Pancreas (tissue), 10 donors: ENCODE measurements around the gene ARHGAP5. TPM values are rescaled to one million over a fixed set of nuclear protein-coding genes. Genes with fewer than 3 reads are reported as not detected.

Experiments used
- ATAC-seq, 4 donors: fragments of 200-7000 bp; cut with Tn5 transposase; one replicate each; pipeline versions ENCODE4 v1.8.0 to v1.9.1; 2020; ENCODE audit warnings: mild to moderate bottlenecking in 4 of 4, moderate library complexity in 4 of 4
- DNase-seq, 6 donors: peaks; one replicate each; pipeline ENCODE4 v3.0.0-alpha.2; 2020
- FAIRE-seq: peaks from 2 replicates; lab custom pipeline; 2012; peaks lifted over from hg19 to GRCh38; lab: Jason Lieb, UNC
- H3K27ac ChIP-seq, 4 donors: fragments of 200-600 bp; sonication (generic); 1 replicate in 3 of 4; 2 replicates in 1 of 4; pipeline versions ENCODE4 v1.5.0 to v1.8.0; 2020
- H3K27me3 ChIP-seq, 4 donors: fragments of 200-600 bp; one replicate each; pipeline ENCODE4 v1.8.0; 2021
- H3K36me3 ChIP-seq, 3 donors: fragments of 200-600 bp; sonication (generic) in 1 of 3; one replicate each; pipeline versions ENCODE4 v1.5.0 to v1.8.0; 2020 to 2021
- H3K4me1 ChIP-seq, 3 donors: fragments of 200-600 bp; one replicate each; pipeline ENCODE4 v1.8.0; 2021
- H3K4me3 ChIP-seq, 4 donors: fragments of 200-600 bp; sonication (generic) in 2 of 4; one replicate each; pipeline versions ENCODE4 v1.5.0 to v1.8.0; 2020 to 2021
- H3K9me3 ChIP-seq, 4 donors: fragments of 200-600 bp; one replicate each; pipeline ENCODE4 v1.8.0; 2021
- WGBS, 2 donors: extraction: QIAGEN DNeasy Blood & Tissue Kit; methylation state at CpG; one replicate each; pipeline ENCODE4 v1.1.7; 2013; 5-methylcytosine and 5-hydroxymethylcytosine counted together
- intact Hi-C, 3 donors: fragments of 100-400 bp; cut with DNase I; formaldehyde crosslinking; loops; one replicate each; pipeline versions ENCODE4 v1.11.1 to v1.14.2; 2022
- polyA plus RNA-seq, 2 donors: library from polyadenylated mRNA; stranded (reverse); fragments of 200-250 nt; gene quantifications; one replicate each; pipeline ENCODE4 v1.2.3, GENCODE V29; 2013
- total RNA-seq, 6 donors: library from RNA; stranded (reverse); fragmentation: NEBNext Ultra II Directional in 4 of 6; extraction: Animal tissue kit (Norgen Biotek cat#: 25700) in 4 of 6; gene quantifications; one replicate each; pipeline versions ENCODE4 v1.2.1 to v1.2.4, GENCODE V29; 2021 to 2023
- TF ChIP-seq, protein P1 (sequence below), 4 donors: fragments of 200-600 bp; sonication (generic) in 3 of 4; IDR thresholded peaks; one replicate each; pipeline versions ENCODE4 v1.5.0 to v1.8.0; 2021; ENCODE audit warnings: antibody characterized with exemption in 4 of 4
- donor health status: healthy with polysubstance abuse.
- donor health status: DM: no; HTN: no; CAD: no; lungs with moderate emphysema.
- donor health status: DM: no; HTN: no; CAD: no.
- donor health status: control.
- donor health status: control.
- donor health status: Bipolar disorder and iron deficiency.
- donor health status: DM: yes; HTN: yes; CAD: no.
- donor health status: DM: no; HTN: no; CAD: no.
- donor health status: DM: no; HTN: no; CAD: no.
- donor health status: DM: yes; HTN: yes; CAD: no.

The ARHGAP5 gene
- total and polyA plus RNA-seq, 8 donors, result 7.1 to 81.8 (median 53.1) TPM

DNA sequence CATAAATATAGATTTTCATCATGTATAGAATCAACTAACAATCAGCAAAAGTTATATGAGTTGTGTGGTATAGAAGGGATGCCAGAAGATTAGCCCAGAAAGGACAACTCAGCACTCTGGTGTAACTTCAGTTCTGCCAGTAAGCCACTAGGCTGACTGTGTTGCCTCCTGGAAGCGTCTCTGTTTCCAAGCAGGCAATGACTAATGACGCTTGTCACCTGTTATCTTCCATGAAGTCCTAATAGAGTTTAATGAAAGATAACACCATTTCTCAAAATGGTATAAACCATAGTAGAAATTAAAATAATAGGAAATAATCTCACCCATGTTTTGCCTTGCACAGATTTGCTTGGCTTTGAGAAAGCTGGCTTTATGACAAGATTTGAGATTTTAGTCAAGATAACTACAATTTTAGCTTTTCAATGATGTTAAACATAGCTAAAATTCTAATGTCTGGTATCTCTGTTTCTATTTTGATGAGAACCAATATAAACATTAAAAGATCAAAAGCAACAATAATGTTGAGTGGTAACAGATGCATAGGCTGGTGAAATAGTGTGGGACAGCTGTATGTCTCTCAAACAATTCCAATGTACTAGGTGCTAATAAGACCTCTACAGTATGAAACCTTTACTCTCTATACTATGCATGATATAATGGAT, 115.7 kb downstream of the ARHGAP5 start:
- H3K36me3 ChIP-seq, result no peaks in the 10 kb centered on the region

DNA sequence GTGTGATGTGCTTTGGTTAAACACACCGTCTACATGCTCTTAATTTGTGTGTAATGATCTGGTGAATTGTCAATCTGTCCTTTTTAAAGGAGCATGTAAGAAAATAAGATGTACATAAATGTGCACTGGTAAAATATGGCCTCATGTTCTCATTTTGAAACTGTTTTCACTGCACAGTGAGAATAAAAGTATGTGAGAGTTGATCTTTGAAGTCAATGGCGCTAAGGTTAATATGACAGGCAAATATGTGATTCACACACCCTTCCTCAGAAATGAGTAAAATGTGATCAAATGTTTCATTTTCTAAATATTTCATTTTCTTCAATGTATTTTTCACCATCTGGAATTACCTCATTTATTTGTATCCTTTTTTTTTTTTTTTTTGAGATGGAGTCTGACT, 116.4 kb downstream of the ARHGAP5 start:
- 87 to 96% methylated on average over 2 of the region's 2 CpGs for WGBS, 2 donors
- TF ChIP-seq, protein P1, sequence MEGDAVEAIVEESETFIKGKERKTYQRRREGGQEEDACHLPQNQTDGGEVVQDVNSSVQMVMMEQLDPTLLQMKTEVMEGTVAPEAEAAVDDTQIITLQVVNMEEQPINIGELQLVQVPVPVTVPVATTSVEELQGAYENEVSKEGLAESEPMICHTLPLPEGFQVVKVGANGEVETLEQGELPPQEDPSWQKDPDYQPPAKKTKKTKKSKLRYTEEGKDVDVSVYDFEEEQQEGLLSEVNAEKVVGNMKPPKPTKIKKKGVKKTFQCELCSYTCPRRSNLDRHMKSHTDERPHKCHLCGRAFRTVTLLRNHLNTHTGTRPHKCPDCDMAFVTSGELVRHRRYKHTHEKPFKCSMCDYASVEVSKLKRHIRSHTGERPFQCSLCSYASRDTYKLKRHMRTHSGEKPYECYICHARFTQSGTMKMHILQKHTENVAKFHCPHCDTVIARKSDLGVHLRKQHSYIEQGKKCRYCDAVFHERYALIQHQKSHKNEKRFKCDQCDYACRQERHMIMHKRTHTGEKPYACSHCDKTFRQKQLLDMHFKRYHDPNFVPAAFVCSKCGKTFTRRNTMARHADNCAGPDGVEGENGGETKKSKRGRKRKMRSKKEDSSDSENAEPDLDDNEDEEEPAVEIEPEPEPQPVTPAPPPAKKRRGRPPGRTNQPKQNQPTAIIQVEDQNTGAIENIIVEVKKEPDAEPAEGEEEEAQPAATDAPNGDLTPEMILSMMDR (IDR thresholded peaks at IDR 0.05), result no peak
- Histone ChIP-seq H3K27ac (no peak overlapping the region), H3K27me3 (no peaks in the 10 kb centered on the region), H3K36me3 (no peaks in the 10 kb centered on the region), H3K9me3 (no peaks in the 10 kb centered on the region), H3K4me1 (no peaks in the 10 kb centered on the region), H3K4me3 (no peak overlapping the region)
- no peak for DNase-seq
- FAIRE-seq, result no peak
- ATAC-seq, result no peak
- intact Hi-C loops, result no loop called here

More for the DNA sequence above, 115.7 kb downstream of the ARHGAP5 start:
- H3K9me3 ChIP-seq, result no peaks in the 10 kb centered on the region
- WGBS, 2 donors, result 57 to 64% methylated on average over 2 of the region's 2 CpGs
- FAIRE-seq, result no peak
- ATAC-seq, result no peak
- intact Hi-C loops, result no loop called here
- no peak for DNase-seq
- TF ChIP-seq, protein P1 (IDR thresholded peaks at IDR 0.05), result no peak
- H3K4me1 ChIP-seq, result no peaks in the 10 kb centered on the region
- no peak overlapping the region for H3K4me3 ChIP-seq
- H3K27ac ChIP-seq, result no peak overlapping the region
- no peaks in the 10 kb centered on the region for H3K27me3 ChIP-seq

DNA sequence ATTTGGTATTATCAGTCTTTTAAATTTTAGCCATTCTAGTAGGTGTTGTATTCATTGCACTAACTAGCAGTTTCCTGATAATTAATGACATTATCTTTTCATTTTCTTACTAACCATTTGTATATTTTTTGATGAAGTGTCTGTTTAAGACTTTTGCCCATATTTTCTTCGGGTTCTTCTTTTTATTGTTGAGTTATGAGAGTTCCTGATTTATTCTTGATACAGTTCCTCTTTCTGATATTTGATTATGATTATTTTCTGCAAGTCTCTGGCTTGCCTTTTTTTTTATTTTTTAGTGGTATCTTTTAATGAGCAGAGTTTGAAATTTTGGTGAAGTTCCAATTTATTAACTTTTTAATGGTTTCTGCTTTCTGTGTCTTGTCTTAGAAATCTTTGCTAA, 118.5 kb downstream of the ARHGAP5 start:
- TF ChIP-seq, protein P1 (IDR thresholded peaks at IDR 0.05), result no peak
- DNase-seq (no peak), ATAC-seq (no peak), FAIRE-seq (no peak)
- Histone ChIP-seq H3K27me3 (no peaks in the 10 kb centered on the region), H3K36me3 (no peaks in the 10 kb centered on the region), H3K4me1 (peaks cover 0 to 3% (median 0%) of the 10 kb centered on the region in 3 donors), H3K27ac (no peak overlapping the region), H3K9me3 (no peaks in the 10 kb centered on the region), H3K4me3 (no peak overlapping the region)
- intact Hi-C loops, result no loop called here
- WGBS, 2 donors, result 53 to 62% methylated on average over 1 of the region's 1 CpG

DNA sequence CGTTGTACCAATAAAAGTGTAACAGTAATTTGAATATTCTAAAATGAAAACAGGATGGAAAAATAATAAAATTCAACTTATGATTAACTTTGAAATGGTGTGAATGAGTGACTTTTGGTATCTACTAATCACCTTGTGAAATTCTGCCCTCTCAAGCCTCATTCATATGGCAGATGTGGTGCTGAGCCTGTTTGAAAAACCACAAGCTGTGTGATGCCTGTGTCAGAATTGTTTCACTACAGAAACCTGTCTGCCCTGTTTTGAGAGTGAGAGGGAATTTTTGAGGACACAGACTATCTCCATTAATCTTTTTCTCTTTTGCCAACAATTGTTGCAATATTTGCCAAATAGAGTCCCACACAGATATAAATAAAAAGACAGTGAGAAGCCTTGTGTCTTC, 120.8 kb downstream of the ARHGAP5 start:
- FAIRE-seq, result no peak
- ATAC-seq, result no peak

More for the DNA sequence above, 120.8 kb downstream of the ARHGAP5 start:
- no peak for DNase-seq
- TF ChIP-seq, protein P1 (IDR thresholded peaks at IDR 0.05), result no peak
- Histone ChIP-seq H3K27ac (no peak overlapping the region), H3K36me3 (no peaks in the 10 kb centered on the region), H3K9me3 (no peaks in the 10 kb centered on the region), H3K4me3 (no peak overlapping the region), H3K27me3 (no peaks in the 10 kb centered on the region), H3K4me1 (peaks cover 0 to 6% (median 4%) of the 10 kb centered on the region in 3 donors)
- intact Hi-C loops, result no loop called here
- 32 to 37% methylated on average over 1 of the region's 1 CpG for WGBS, 2 donors
